HG03196 (cell line): ENCODE results near the gene ZNF134.

Experiments
- ATAC-seq: cut with Tn5 transposase; IDR thresholded peaks from one replicate; pipeline ENCODE4 v1.9.1; 2021; ENCODE audit not compliant: unreplicated experiment

Gene ZNF134

DNA sequence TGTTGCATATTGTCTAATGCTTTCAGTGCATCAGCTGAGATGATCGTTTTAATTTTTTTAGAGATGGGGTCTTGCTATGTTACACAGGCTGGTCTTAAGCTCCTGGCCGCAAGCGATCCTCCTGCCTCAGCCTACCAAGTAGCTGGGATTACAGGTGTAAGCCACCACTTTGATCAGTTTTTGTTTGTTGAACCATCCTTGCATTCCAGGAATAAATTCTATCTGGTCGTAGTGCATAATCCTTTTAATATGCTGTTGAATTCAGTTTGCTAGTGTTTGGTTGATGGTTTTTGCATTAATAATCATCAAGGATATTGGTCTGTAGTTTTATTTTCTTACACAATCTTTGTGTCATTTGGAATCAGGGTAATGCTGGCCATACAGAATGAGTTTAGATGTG is 23.3 kb downstream of the ZNF134 start:
- ATAC-seq, result no peak

DNA sequence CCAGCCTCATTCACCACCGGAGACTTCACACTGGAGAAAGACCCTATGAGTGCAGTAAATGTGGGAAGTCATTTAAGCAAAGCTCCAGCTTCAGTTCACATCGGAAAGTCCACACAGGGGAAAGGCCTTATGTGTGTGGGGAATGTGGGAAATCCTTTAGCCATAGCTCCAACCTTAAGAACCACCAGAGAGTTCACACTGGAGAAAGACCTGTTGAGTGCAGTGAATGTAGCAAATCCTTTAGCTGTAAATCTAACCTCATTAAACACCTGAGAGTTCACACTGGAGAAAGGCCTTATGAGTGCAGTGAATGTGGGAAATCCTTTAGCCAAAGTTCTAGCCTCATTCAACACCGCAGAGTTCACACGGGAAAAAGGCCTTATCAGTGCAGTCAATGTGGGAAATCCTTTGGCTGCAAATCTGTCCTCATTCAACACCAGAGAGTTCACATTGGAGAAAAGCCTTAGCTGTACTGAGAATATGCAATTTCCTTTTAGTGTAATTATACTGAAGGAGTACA is 27.7 kb downstream of the ZNF134 start:
- no peak for ATAC-seq

DNA sequence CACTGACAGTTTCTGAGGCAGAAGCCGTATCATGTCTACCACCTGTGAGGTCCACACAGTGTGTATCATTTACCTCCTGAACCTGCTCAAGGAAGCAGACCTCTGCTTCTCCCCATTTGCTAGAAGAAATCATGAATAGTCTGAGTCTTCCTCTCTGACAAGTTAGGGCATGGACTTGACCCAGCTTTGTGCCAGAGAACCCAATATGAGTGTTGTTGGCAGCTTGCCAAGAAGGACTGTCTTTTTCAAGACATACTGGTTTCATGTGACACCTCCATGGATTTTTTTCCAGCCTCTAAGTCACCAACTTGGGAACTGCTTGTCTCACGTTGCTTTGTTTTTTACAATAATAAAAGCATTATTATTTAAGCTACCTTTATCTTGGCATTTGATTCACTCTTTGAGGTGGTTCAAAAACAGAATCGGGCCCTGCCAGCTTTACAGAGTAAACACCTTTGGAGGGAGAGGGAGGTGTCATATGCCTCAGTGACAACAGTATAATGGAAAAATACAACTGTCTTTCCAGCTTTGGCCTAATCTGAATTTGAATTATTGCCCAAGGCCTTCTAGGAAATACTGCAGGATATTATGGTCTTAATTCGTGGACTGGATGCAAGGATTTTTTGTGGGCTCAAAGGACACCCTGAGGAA is 28.5 kb downstream of the ZNF134 start:
- ATAC-seq, result no peak

DNA sequence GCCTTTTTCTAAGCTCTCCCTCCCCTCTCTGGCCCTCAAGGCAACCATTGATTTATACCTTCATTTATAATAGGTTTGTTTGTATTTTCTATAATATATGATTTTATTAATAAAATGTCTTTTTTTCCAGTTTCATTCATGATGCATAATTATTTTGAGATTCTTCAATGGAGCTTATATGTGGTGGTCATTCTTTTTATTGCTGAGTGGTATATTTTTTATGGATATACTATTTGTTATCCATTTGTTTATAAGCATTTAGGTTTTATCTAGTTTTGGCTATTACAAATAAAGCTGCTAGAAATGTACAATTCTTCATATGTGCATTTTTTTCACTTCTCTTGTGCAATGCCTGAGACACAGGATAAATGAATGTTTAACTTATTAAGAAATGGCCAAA is 29.7 kb downstream of the ZNF134 start:
- ATAC-seq, result no peak

DNA sequence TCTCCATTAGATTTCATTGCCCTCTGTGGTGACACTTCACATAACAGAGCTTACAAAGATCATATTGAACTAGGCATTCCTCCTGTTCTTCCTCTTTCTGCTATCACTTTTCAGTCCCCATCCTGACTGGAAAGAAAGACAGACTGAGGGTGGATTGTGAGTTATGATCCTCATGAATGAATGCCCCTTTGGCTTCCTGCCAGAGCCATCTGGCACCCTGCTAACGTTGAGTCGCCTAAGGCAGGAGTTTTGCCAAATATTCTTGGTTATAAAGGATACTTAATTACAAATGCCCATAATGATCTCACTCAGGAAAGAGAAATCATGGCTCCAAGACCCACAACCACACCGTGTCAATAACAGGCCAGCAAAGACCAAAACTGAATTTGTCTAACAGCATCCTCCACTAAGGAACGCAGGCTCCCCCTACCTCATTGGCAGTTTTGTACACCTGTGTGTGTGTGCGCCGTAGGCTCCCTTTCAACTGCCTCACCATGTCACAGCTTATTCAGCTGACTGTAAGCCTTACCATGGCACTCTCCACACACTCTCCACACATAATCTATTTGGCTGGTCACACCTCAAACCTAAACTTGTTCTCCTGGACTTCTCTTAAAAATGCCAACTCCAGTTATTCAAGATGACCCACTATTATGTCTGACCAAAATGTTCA is 34.4 kb downstream of the ZNF134 start:
- no peak for ATAC-seq

DNA sequence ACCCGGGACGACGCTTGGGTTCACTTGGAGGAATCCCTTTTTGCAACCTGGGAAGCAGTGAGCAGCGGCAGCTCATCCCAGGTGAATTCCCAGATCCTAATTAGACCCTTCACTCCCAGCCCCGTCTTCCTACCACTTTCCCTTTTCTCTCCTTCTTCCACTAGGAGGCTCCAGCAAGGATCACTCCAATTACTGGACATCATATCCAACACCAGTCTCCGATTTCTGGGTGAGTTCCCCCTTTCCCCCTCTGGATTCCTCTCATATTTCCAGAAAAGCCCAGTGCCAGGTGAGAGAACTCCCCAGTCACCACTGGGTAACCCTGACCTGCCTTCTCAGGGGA is 37.6 kb downstream of the ZNF134 start:
- no peak for ATAC-seq

DNA sequence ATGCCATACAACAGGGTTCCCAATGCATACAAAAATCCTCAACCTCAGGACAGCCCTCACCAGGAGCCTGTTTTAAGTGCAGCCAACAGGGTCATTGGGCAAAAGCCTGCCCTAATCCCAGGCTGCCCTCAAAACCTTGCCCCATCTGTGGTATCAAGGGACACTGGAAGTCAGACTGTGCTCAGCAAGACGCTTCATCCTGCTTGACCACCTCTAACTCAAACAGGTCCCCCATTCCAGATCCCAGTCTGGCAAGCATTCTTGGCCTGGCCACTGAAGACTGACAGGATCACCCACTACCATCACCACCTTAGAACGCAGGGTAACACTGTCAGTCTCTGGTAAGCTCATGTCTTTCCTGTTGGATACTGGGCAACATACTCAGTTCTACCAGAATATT is 39.6 kb downstream of the ZNF134 start:
- no peak for ATAC-seq

DNA sequence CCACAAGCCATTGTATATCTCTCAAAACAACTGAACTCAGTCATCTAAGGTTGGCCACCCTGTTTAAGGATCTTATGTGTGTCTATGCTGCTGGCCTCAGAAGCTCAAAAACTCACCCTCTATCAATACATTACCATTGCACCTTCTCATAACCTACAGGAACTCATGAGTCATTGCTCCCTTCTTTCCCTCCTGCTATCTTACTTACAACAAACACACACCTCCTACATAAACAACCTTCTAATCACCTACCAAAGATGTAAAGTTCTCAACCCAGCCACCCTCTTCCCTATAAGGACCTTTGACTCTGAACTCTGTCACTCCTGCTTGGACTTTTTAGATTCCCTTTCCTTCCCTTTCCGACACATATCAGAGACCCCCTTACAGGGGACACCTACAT is 41.4 kb downstream of the ZNF134 start:
- ATAC-seq, result no peak

DNA sequence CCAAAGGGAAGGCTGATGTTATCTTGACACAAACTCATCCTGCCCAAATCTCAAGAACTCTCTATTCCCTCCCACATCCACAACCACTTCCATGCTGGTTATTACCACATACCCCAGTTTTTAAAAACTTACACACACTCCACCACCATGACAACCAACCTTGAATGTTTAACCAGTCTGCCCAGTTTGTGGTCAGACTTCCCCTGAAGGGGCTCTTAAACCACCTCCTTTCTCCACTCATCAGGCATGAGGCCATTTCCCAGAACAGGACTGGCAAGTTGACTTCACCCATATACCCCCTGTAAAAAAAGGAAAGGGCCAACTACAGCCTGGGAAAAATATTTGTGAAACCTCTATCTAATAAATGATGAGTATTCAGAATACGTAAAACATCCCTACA is 42.3 kb downstream of the ZNF134 start:
- no peak for ATAC-seq

DNA sequence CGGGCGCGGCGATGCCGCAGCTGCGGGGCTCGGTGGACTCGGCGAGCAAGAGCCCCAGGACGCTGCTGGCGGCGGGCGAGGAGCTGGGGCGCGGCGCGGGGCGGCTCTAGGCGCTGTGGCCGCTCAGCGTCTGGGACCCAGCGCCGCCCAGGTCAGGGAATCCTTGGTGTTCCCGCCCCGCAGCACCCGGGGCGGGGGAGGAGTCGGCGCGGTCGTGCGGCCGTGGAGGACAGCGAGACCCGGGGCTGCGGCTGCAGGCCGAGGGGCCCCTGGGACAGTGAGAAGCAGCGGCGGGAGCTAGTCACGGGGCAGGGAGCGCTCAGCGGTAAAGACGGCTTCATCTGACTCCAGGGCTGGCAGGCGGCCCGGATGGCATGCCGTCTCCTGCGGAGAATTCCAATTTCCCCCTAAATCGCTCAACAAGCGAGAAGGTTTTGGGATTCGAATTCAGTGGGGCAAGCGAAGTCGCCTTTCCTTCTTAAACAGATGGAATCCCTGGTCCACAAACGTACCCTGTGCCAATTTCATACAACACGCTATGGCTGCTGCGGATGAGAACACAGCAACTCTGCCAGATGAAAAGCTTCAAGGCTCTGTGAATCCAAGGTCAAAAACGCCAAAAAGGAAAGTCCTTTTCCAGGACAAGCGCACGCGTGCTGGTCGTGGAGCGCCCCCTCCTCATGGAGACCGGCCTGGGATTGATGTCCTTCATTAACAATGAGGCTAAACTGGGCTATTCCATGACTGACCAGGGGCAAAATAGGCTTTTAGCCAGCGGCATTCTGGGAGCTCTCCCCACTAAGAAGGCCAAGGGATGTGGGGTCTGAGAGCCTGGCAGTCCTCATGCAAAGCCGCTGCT is 50.5 kb downstream of the ZNF134 start:
- no peak for ATAC-seq

DNA sequence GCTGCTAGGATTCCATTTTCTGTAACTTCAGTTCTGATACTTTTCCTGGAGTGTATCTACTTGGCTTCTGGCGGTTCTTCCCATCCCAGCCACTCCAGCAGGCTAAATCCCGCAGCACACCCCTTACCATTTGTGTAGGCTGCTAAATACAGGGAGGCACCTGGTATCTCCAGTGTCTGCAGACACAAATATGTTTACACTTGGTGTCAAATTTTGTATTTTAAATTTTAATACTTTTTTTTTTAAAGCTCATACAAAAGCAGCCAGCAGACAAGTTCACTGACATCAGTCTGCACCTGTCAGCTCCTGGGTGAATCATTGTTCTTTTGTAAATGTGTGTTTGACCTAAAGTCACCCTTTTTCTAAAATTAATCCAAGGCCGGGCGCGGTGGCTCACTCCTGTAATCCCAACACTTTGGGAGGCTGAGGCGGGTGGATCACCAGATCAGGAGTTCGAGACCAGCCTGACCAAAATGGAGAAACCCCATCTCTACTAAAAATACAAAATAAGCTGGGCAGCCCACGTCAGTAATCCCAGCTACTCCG is 51.3 kb downstream of the ZNF134 start:
- no peak for ATAC-seq

DNA sequence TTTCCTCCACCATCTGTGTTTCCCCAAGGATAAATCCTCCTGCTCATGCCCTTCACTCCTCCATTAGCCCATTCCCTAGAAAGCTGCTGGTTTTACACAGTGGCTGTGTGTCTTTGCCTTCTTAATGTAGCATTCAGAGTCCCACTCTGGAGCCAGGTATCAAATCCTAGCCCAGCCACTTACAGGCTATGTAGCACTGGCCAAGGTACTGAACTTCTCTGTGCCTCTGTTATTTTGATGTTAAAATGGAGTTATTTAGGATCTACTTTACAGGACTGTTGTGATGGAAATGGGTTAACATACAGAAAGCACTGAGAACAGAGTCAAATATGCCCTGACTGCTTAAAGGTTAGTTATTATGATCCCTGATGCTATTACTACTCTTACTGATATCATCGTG is 53.2 kb downstream of the ZNF134 start:
- ATAC-seq, result no peak

DNA sequence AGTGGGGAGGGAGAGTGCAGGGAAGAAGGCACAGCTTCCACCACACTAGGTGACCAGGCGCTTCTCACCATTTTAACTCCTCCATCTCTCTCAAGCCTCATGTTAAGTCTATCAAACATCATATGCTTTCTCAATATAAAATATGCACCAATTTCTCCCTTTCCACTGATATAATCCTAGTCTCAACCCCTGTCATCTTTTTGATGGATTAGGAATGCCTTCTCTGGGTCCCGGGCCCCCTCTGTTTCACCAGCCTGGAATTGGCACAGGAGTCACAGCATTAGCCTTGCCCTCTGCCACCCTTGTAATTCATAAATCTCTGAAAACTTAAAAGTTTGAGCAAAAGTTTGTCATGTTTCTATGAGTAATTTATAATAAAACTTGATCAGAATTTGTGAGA is 54.6 kb downstream of the ZNF134 start, which contains the start of gene ZSCAN4:
ZSCAN4 (plus strand) TSS at position 301 of the 400 bp plus-strand sequence. CDS start 7,211 bp downstream, outside the sequence.
- ATAC-seq, result no peak

DNA sequence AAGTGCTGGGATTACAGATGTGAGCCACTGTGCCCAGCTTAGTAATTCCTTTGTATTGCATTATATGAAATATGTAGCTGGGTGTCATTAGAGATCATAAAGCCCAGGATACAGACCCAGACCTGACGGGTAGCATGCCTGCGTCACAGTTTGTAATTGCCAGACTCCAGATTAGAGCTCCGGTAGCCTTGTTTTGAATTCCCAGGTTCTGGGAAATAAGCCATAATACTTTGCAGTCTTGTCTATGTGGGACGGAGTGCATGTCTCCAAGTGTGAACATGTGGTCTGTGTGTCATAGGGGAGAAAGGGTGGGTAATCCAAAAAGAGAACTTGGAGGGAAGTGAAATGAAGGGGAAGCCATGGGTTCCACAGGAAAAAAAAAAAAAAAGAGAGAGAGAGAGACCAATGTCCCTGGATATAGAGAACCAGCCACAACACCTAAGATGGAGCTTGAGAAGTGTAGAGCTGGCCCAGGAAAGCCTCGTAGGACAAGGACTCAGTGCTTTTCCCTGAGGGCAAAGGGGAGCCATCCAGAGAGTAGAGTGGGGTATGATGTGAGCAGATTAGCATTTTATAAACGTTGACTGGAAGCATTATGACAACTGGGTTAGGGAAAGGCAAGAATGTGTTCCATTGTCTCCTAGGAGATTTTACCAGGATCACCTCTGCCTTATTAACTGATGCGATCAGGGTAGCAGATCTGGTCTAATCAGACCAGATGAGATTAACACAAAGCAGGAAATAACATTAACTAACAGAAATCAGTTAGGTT is 57.3 kb downstream of the ZNF134 start:
- ATAC-seq, result no peak

DNA sequence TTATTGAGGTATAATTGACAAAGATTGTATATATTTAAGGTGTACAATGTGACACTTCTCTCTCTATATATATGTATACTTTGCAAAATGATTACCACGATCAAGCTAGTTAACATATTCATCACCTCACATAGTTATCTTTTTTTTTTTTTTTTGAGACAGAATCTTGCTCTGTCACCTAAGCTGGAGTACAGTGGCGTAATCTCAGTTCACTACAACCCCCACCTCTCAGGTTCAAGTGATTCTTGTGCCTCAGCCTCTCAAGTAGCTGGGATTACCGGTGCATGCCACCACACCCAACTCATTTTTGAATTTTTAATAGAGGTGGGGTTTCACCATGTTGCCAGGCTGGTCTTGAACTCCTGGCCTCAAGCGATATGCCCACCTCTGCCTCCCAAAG is 58.4 kb downstream of the ZNF134 start:
- ATAC-seq, result no peak
